K562 (cell line): Measurements from ENCODE around the gene PITHD1. TPM values are rescaled to one million over a fixed set of nuclear protein-coding genes. Genes with fewer than 3 reads are reported as not detected.

Experiments used
- BRF1 ChIP-seq: IDR thresholded peaks from 3 replicates; pipeline ENCODE4 v1.6.1; 2011; ENCODE audit warnings: borderline replicate concordance, mild to moderate bottlenecking; ENCODE audit not compliant: insufficient read length; ENCODE audit errors: extremely low read depth
- CBX1 ChIP-seq: sonication (generic); IDR thresholded peaks from 2 replicates; pipeline ENCODE4 v1.6.1; 2016; ENCODE audit warnings: antibody characterized with exemption, low read depth, mild to moderate bottlenecking
- CTCFL ChIP-seq: IDR thresholded peaks from 2 replicates; pipeline ENCODE4 v1.6.1; 2011; ENCODE audit warnings: borderline replicate concordance, low read depth, mild to moderate bottlenecking, moderate library complexity, low read length; ENCODE audit not compliant: insufficient read depth, poor library complexity, severe bottlenecking
- DMBX1 ChIP-seq: fragments of 250-450 bp; sonication (Bioruptor Pico); IDR thresholded peaks from 2 replicates; pipeline ENCODE4 v1.8.0; 2022; ENCODE audit warnings: inconsistent platforms, mild to moderate bottlenecking, moderate library complexity, borderline replicate concordance
- ELF2 ChIP-seq: fragments of 250-450 bp; sonication (Bioruptor Pico); IDR thresholded peaks from 2 replicates; pipeline ENCODE4 v1.5.0; 2021; ENCODE audit warnings: mild to moderate bottlenecking
- ETV5 ChIP-seq: sonication (generic); formaldehyde crosslinking; IDR thresholded peaks from 2 replicates; pipeline ENCODE4 v1.4.0; 2020; ENCODE audit warnings: low read depth, mild to moderate bottlenecking, missing genetic modification reagents
- ETV6 ChIP-seq, 3 experiments: fragments of 150-350 bp in 1 of 3; sonication (generic) in 1 of 3; formaldehyde crosslinking in 1 of 3; IDR thresholded peaks; 2 replicates each; pipeline versions ENCODE4 v1.6.1 to v1.8.0; 2014 to 2022; ENCODE audit warnings: borderline replicate concordance in 2 of 3, low read depth in 2 of 3, antibody characterized with exemption in 1 of 3, low read length in 1 of 3, mild to moderate bottlenecking in 1 of 3, missing genetic modification reagents in 1 of 3
- GTF2B ChIP-seq: IDR thresholded peaks from 2 replicates; pipeline ENCODE4 v1.6.1; 2011; ENCODE audit not compliant: insufficient read length; ENCODE audit errors: extremely low read depth
- HMG20B ChIP-seq: fragments of 250-450 bp; sonication (Bioruptor Pico); IDR thresholded peaks from 2 replicates; pipeline ENCODE4 v1.5.0; 2021; ENCODE audit warnings: mild to moderate bottlenecking
- HNRNPK ChIP-seq: fragments of 200-400 bp; formaldehyde crosslinking; IDR thresholded peaks from one replicate; pipeline ENCODE4 v1.6.1; 2018; ENCODE audit warnings: mild to moderate bottlenecking, low read depth, low read length; ENCODE audit not compliant: poor library complexity, severe bottlenecking
- NCOR1 ChIP-seq: fragments of 450-650 bp; IDR thresholded peaks from 2 replicates; pipeline ENCODE4 v1.6.1; 2016; ENCODE audit warnings: mild to moderate bottlenecking, moderate library complexity
- NR2C1 ChIP-seq, 2 experiments: fragments of 450-650 bp; IDR thresholded peaks; 2 replicates each; pipeline ENCODE4 v1.6.1; 2017; ENCODE audit warnings: mild to moderate bottlenecking in 2 of 2, antibody characterized with exemption in 1 of 2, inconsistent platforms in 1 of 2, missing compliant biosample characterization in 1 of 2, missing genetic modification characterization in 1 of 2
- PBX2 ChIP-seq, 2 experiments: IDR thresholded peaks in 1 of 2; conservative IDR thresholded peaks in 1 of 2; 2 replicates each; pipeline ENCODE4 v1.6.1; 2016; ENCODE audit warnings: low read depth in 2 of 2, mild to moderate bottlenecking in 1 of 2, missing compliant biosample characterization in 1 of 2, missing genetic modification characterization in 1 of 2, moderate library complexity in 1 of 2
- POLR2AphosphoS2 ChIP-seq: IDR thresholded peaks from 2 replicates; pipeline ENCODE4 v1.6.1; 2012; ENCODE audit warnings: low read length, improper control_type of control experiment
- POLR2B ChIP-seq: fragments of 450-650 bp; IDR thresholded peaks from 2 replicates; pipeline ENCODE4 v1.6.1; 2018; ENCODE audit warnings: low read depth; ENCODE audit not compliant: partially characterized antibody
- POLR2H ChIP-seq: IDR thresholded peaks from 2 replicates; pipeline ENCODE4 v1.6.1; 2016; ENCODE audit warnings: missing genetic modification characterization, low read depth, mild to moderate bottlenecking, control low read depth, missing compliant biosample characterization, moderate library complexity
- PTBP1 ChIP-seq: fragments of 200-400 bp; formaldehyde crosslinking; IDR thresholded peaks from 2 replicates; pipeline ENCODE4 v1.6.1; 2017; ENCODE audit warnings: low read depth, low read length
- PYGO2 ChIP-seq: fragments of 450-650 bp; IDR thresholded peaks from 2 replicates; pipeline ENCODE4 v1.6.1; 2016; ENCODE audit warnings: mild to moderate bottlenecking, missing genetic modification characterization, moderate library complexity, missing compliant biosample characterization
- RBBP5 ChIP-seq: fragments of 200-600 bp; sonication (generic); IDR thresholded peaks from 2 replicates; pipeline ENCODE4 v1.6.1; 2012; ENCODE audit warnings: borderline replicate concordance, mild to moderate bottlenecking, low read length, control low read depth, inconsistent platforms; ENCODE audit not compliant: insufficient read depth, poor library complexity, severe bottlenecking
- RUNX1 ChIP-seq: sonication (generic); IDR thresholded peaks from 2 replicates; pipeline ENCODE4 v1.6.1; 2016; ENCODE audit warnings: antibody characterized with exemption, low read depth
- TARDBP ChIP-seq: fragments of 450-650 bp; IDR thresholded peaks from 2 replicates; pipeline ENCODE4 v1.6.1; 2016
- ZNF23 ChIP-seq: fragments of 250-450 bp; sonication (Bioruptor Pico); IDR thresholded peaks from 2 replicates; pipeline ENCODE4 v1.4.0; 2020; ENCODE audit warnings: mild to moderate bottlenecking
- polyA plus RNA-seq, 8 experiments: library from polyadenylated mRNA; depleted of rRNA in 4 of 8; stranded (reverse) in 5 of 8; unstranded in 3 of 8; fragments of >200 nt; fragmentation: Nextera tagmentation in 2 of 8; fragmentation: Illumina TruSeq in 1 of 8; extraction: Ambion mirVana in 2 of 8; extraction: Trizol in 1 of 8; gene quantifications; 2 replicates each; pipeline versions ENCODE4 v1.2.1 to v1.2.3, GENCODE V29; 2011 to 2014; ENCODE audit warnings: inconsistent platforms in 1 of 8, missing spikeins in 1 of 8
- total RNA-seq, 7 experiments: library from RNA; depleted of rRNA in 6 of 7; stranded (reverse); fragments of >200 nt in 6 of 7; fragmentation: Illumina TruSeq in 2 of 7; extraction: Trizol in 2 of 7; gene quantifications; 2 replicates each; pipeline versions ENCODE4 v1.2.1 to v1.2.3, GENCODE V29; 2011 to 2021; ENCODE audit warnings: low replicate concordance in 1 of 7

PITHD1 gene
- total and polyA plus RNA-seq, 9 of the 15 experiments (the other 6 are each of a cell fraction or from before 2014, with no cell fraction given), result 46.5 to 175 (median 149) TPM

GRCh38 chr1:23810818-23811540 lies 32.8 kb downstream of the PITHD1 start (continued):
- TF ChIP-seq TARDBP, result no peak
- 0 out of 2 replicates have a peak, but pooled peaks have one; percentile 8 for TF ChIP-seq NCOR1
- no peak for TF ChIP-seq ETV5
- no peak for TF ChIP-seq POLR2H (tag)
- TF ChIP-seq POLR2AphosphoS2, result no peak
- TF ChIP-seq HNRNPK, result no peak
- no peak for TF ChIP-seq NR2C1 (IDR thresholded peaks at IDR 0.05)
- TF ChIP-seq NR2C1 (tag; IDR thresholded peaks at IDR 0.05), result no peak
- no peak for TF ChIP-seq PYGO2 (tag)
- no peak for TF ChIP-seq POLR2B
- no peak for TF ChIP-seq RBBP5
- TF ChIP-seq DMBX1, result no peak
- peak; percentile 9 for TF ChIP-seq CTCFL
- TF ChIP-seq BRF1, result no peak
- TF ChIP-seq ELF2 (CRISPR knock-in tag), result no peak
- TF ChIP-seq CBX1, result no peak
- no peak for TF ChIP-seq HMG20B
- no peak for TF ChIP-seq RUNX1
- TF ChIP-seq PBX2 (CRISPR knock-in tag; IDR thresholded peaks at IDR 0.05; ENCODE audit: low read depth), result no peak
- no peak for TF ChIP-seq PBX2 (tag; conservative IDR thresholded peaks at IDR 0.05; ENCODE audit: low read depth)
- TF ChIP-seq ETV6 (IDR thresholded peaks at IDR 0.05; ENCODE audit: borderline replicate concordance in 1 of 2, low read depth in 2 of 2, low read length in 1 of 2), result no peak
- TF ChIP-seq ETV6 (CRISPR knock-in tag; IDR thresholded peaks at IDR 0.05; ENCODE audit: borderline replicate concordance), result no peak
- no peak for TF ChIP-seq ZNF23
- TF ChIP-seq PTBP1, result no peak
- no peak for TF ChIP-seq GTF2B
